GM12864 (cell line): ENCODE data around the gene ATP6V1C2.

ENCODE experiments used
- DNase-seq: peaks from one replicate; pipeline ENCODE4 v3.0.0-alpha.2; 2011; ENCODE audit warnings: low read depth
- H3K4me3 ChIP-seq: 2 replicates; pipeline ENCODE4 v1.5.1; 2011; ENCODE audit warnings: mild to moderate bottlenecking, low read depth, low read length, control low read depth
- TF ChIP-seq, protein P1 (sequence below): IDR thresholded peaks from 2 replicates; pipeline ENCODE4 v1.5.1; 2011; ENCODE audit warnings: low read depth, mild to moderate bottlenecking, moderate library complexity, low read length, control low read depth, inconsistent platforms; ENCODE audit errors: missing control alignments

ATP6V1C2 gene

DNA sequence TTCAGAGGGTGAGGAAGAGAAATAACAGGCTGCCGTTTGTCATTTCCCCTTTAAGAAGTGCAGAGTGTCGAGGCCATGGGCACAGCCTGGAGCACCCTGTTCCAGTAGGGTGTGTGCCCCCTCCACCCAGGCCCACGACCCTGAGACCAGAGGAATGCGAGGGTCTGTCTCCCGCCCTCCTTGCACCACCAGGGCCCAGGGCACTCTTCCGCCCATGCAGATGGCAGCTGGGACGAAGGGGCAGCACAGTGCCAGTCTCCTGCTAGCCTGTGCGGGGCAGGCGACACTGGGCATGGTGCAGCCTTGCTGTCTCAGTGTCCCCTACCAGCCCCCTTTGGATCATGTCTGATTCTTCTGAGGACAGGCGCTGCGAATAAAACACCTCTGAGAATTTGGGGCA, 106.9 kb downstream of the ATP6V1C2 start:
- TF ChIP-seq, protein P1, sequence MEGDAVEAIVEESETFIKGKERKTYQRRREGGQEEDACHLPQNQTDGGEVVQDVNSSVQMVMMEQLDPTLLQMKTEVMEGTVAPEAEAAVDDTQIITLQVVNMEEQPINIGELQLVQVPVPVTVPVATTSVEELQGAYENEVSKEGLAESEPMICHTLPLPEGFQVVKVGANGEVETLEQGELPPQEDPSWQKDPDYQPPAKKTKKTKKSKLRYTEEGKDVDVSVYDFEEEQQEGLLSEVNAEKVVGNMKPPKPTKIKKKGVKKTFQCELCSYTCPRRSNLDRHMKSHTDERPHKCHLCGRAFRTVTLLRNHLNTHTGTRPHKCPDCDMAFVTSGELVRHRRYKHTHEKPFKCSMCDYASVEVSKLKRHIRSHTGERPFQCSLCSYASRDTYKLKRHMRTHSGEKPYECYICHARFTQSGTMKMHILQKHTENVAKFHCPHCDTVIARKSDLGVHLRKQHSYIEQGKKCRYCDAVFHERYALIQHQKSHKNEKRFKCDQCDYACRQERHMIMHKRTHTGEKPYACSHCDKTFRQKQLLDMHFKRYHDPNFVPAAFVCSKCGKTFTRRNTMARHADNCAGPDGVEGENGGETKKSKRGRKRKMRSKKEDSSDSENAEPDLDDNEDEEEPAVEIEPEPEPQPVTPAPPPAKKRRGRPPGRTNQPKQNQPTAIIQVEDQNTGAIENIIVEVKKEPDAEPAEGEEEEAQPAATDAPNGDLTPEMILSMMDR, result no peak
- no peak overlapping the region for H3K4me3 ChIP-seq
- no peak for DNase-seq

DNA sequence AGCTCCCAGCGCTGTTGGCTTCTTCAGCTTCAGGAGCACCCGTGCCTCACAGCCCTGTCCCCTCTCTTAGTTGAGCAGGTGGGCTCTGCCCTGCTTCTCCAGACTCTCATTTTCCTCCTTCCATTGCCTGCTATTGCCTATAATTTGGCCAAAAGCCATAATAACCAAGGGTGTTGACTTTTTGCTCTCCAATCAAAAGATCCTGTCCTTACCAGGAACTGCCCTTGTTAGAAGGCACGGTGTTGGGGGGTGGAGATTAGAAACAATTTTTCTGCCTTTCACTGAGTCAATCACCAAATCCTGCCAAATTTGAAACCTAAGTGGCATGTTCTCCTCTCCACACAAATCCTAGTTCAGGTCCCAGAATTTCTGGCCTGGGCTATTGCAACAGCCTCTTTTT, 107.9 kb downstream of the ATP6V1C2 start:
- no peak overlapping the region for H3K4me3 ChIP-seq
- TF ChIP-seq, protein P1, result no peak
- DNase-seq, result no peak

DNA sequence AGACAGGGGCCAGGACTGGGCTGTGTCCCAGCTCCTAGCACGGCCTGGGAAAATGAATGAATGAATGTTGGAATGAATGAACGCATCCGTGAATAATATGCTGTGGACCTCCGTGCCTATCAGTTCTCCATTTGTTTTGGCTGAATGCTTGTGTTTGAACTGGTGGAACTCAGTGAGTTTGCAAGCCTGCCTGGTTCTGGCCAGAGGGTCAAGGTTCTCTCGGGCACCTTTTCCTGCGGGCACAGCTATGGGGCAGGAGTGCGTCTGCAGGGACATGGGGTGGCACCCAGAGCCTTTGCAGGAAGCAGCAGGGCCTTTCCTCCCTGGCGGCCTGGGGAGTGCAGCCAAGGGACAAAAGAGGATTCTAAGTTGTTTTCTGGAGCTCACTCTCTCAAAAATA, 108.8 kb downstream of the ATP6V1C2 start:
- DNase-seq, result no peak
- H3K4me3 ChIP-seq, result no peak overlapping the region
- TF ChIP-seq, protein P1, result no peak

DNA sequence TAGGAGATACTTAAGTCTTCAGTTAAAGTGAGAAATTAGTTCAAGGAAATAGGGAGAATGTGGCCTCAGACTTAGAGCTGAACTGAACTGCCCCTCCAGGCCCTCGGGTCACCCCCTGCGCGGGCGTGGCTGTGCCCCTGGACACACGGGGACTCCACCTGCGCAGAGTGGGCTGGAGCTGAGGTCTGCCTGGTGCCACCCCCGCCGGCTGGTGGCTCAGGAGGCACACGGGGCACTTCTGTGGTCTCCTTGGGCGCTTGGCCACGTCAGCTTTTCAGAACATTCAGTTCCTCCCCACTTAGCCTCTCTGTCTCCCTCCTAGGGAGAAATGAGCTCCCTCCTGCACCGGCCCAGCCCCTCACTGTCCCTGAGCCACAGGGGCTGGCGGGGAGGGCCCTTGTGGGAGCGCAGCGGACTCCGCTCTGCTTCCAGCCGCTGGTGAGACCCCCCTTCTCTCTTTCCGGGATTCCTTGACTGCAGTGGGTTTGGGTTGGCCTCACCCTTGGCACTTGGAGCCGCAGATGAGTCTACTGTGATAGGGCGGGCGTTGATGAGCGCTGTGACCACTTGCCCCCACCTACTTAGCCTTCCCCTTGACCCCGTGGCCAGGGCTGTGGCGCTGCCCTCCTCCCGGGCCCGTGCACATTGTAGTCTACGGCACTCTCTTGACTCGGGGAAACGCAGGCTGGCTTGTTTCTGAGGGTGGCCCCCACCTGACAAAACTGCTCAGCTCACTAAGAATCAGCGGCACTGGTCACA, 109.4 kb downstream of the ATP6V1C2 start:
- TF ChIP-seq, protein P1, result no peak

DNA sequence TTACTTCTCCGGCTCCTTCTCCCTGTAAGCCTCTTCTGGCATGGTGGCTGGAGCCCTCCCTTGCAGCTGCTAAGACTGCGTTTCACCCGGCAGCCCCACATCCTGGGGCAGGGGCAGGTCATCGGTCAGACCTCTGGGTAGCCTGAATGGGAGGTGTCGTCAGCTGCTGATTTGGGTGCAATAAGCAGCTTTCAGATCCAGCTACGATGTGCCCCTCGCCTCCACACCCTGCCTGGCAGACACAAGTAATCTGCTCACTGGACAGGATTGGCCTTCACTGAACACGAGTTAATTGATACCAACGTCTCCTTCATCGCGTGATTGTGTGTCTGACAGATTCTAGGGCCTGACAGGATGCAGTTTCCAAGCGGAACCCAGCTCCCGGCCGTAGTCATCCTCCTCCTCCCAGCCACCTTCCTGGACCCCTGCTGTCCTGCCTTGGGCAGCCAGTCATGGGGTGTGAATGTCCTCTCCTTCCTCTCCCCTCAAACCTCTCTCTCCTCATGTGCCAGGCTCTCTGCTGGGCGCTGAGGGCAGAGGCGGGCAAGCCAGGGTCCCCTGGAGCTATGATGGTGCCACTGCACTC, 110.1 kb downstream of the ATP6V1C2 start:
- H3K4me3 ChIP-seq, result no peak overlapping the region
- no peak for DNase-seq
- TF ChIP-seq, protein P1, result no peak

More for the DNA sequence above, 109.4 kb downstream of the ATP6V1C2 start:
- H3K4me3 ChIP-seq, result no peak overlapping the region
- no peak for DNase-seq

DNA sequence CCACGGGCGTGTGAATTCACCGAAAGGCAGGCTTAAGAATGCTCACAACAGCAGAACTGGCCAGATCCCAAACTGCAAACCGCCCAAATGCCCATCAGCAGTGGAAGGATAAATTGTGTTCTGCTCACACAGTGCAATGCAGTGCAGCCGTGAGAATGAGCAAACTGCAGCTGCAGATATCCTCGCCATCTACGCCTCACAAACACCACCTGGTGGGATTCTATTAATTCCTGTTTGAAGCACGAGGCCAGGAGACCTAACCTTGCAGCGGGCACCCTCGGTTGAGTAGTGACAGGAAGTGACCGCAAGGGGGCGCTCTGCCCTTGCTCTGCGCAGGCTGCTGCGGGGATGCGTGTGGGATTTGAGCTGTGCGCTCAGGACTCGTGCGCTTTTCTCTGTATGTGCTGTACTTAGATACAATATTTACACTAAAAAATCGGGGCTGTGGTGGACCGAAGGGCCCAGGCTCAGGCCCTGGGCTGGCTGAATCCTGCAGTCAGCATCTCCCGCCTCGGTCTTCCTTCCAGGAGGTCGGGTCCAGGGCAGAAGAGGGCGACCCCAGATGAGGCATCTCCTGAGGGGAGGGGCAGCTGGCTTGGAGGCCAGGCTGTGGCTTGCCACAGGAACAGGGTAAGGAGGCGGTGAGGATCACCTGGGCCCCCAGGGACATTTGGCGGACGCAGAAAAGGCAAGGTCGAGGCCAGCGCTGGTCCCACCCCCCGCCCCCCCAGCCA, 110.9 kb downstream of the ATP6V1C2 start:
- no peak for DNase-seq
- H3K4me3 ChIP-seq, result no peak overlapping the region
- TF ChIP-seq, protein P1, result peak; percentile 98

DNA sequence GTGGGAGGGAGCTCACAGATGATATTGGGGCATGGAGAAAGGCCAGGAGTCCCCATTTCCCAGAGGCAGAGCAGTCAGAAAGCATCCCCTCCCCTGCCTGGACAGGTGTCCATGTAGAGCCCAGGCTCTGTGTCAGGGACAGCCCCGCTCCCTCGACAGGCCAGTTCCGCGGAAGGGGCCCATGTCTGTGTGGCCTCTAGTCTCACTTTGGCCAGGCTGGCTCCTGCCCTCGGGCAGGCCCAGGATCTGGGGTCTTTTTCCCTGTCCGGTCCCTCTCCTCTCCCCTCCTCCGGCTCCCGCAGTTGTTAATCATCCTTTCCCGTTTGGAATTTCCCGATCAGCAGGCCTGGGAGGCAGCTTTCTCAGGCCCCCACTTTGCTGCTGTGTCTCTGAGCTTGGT, 111.6 kb downstream of the ATP6V1C2 start:
- H3K4me3 ChIP-seq, result no peak overlapping the region
- TF ChIP-seq, protein P1, result no peak
- no peak for DNase-seq
